Colonic mucosa (tissue), 4 donors: ENCODE results near the gene MLST8. TPM values are rescaled to one million over a fixed set of nuclear protein-coding genes. Genes with fewer than 3 reads are reported as not detected.
A peak's percentile ranks its signal among the peaks of the same experiment; 100 is the strongest.

Source experiments
- DNase-seq: peaks from one replicate; pipeline ENCODE4 v3.0.0-alpha.2; 2020
- H3K27ac ChIP-seq: fragments of 200-600 bp; one replicate; pipeline ENCODE4 v1.8.0; 2021
- H3K27me3 ChIP-seq: fragments of 200-600 bp; one replicate; pipeline ENCODE4 v1.8.0; 2021
- H3K36me3 ChIP-seq: fragments of 200-600 bp; one replicate; pipeline ENCODE4 v1.8.0; 2021
- H3K4me1 ChIP-seq: fragments of 200-600 bp; one replicate; pipeline ENCODE4 v1.8.0; 2021; ENCODE audit warnings: mild to moderate bottlenecking
- H3K4me3 ChIP-seq: fragments of 200-600 bp; one replicate; pipeline ENCODE4 v1.8.0; 2021
- H3K9ac ChIP-seq, 2 donors: one replicate each; pipeline ENCODE4 v1.7.0; 2013; ENCODE audit warnings: control low read depth in 2 of 2, low read depth in 2 of 2, low read length in 2 of 2
- H3K9me3 ChIP-seq: fragments of 200-600 bp; one replicate; pipeline ENCODE4 v1.8.0; 2021
- intact Hi-C: fragments of 100-400 bp; cut with DNase I; formaldehyde crosslinking; loops from one replicate; pipeline ENCODE4 v1.14.1; 2022
- total RNA-seq, 2 donors: library from RNA; stranded (reverse); fragmentation: NEBNext Ultra II Directional in 1 of 2; extraction: Animal tissue kit (Norgen Biotek cat#: 25700) in 1 of 2; gene quantifications; one replicate each; pipeline ENCODE4 v1.2.1, GENCODE V29; 2021
- TF ChIP-seq, protein P1 (sequence below): fragments of 200-600 bp; IDR thresholded peaks from one replicate; pipeline ENCODE4 v1.8.0; 2022; ENCODE audit warnings: antibody characterized with exemption, mild to moderate bottlenecking
- donor health status: healthy.
- donor health status: DM: no; HTN: no; CAD: no.
- donor health status: DM: no; HTN: no; CAD: no.

Gene MLST8
- total RNA-seq, 2 donors from 2014 or later: 26.5 to 53.5 TPM

DNA sequence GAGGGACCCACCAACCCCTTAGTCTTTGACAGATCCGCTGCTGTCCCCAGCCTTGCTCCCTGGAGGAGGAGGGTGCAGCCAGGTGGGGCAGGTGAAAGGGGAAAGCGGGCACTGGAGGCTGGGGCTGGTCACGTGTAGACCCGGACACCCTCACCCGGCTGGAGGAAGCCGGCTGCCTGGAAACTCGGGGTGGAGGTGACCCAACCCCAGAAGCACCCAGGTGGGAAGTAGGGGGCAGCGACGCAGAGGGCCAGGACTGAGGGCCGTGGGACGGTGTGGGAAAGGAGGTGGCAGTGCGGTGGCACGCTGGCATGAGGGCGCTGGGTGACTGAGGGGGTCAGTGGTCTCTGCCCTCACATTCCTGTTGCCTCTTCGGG lies 47.0 kb upstream of the MLST8 start:
- H3K4me1 ChIP-seq: peaks cover 53% of the 10 kb centered on the region
- H3K27ac ChIP-seq: peak overlapping the region; percentile 39
- H3K27me3 ChIP-seq: no peaks in the 10 kb centered on the region
- H3K9me3 ChIP-seq: no peaks in the 10 kb centered on the region
- no peak for DNase-seq
- peak overlapping the region; percentile 73 to 74 for H3K9ac ChIP-seq
- intact Hi-C loops: no loop called here
- TF ChIP-seq, protein P1, sequence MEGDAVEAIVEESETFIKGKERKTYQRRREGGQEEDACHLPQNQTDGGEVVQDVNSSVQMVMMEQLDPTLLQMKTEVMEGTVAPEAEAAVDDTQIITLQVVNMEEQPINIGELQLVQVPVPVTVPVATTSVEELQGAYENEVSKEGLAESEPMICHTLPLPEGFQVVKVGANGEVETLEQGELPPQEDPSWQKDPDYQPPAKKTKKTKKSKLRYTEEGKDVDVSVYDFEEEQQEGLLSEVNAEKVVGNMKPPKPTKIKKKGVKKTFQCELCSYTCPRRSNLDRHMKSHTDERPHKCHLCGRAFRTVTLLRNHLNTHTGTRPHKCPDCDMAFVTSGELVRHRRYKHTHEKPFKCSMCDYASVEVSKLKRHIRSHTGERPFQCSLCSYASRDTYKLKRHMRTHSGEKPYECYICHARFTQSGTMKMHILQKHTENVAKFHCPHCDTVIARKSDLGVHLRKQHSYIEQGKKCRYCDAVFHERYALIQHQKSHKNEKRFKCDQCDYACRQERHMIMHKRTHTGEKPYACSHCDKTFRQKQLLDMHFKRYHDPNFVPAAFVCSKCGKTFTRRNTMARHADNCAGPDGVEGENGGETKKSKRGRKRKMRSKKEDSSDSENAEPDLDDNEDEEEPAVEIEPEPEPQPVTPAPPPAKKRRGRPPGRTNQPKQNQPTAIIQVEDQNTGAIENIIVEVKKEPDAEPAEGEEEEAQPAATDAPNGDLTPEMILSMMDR: no peak
- H3K36me3 ChIP-seq: no peaks in the 10 kb centered on the region
- no peak overlapping the region for H3K4me3 ChIP-seq

GRCh38 chr16:2159175-2159838 lies 45.9 kb upstream of the MLST8 start:
- no peaks in the 10 kb centered on the region for H3K9me3 ChIP-seq
- H3K4me1 ChIP-seq: peaks cover 52% of the 10 kb centered on the region
- peak overlapping the region; percentile 39 for H3K27ac ChIP-seq
- peak overlapping the region; percentile 71 to 73 for H3K9ac ChIP-seq
- intact Hi-C loops: no loop called here
- H3K27me3 ChIP-seq: no peaks in the 10 kb centered on the region
- TF ChIP-seq, protein P1: no peak
- H3K4me3 ChIP-seq: peak overlapping the region; percentile 17
- peak; percentile 77 for DNase-seq
- H3K36me3 ChIP-seq: no peaks in the 10 kb centered on the region

DNA sequence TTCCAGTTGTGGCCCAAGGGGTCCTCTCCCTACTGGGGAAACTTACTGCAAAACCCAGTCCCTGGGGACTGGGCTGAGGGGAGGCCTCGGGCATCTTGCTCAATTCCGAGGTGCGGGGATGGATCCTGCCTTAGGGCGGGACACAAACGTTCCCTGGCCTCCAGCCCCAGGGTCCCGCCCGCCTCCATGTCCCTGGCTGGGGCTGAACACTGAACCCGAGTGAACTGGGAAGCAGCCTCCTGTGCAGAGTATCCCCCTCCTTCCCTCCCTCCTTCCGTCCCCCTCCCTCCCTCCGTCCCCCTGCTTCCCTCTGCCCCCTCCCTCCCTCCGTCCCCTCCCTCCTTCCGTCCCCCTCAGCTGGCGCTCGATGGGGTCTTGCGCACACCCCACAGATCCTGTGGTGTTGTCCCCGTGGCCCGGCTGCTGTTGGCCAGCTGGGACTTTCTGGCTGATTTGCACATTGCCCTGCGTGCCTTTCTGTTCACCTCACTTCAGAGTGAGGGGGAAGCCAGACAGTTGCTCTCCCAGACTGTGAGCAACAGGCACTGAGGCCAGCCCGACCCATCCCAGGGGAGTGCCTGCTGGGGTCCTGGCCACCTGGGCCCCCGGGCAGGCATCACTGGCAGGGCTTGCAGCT lies 44.2 kb upstream of the MLST8 start:
- intact Hi-C loops: no loop called here
- Histone ChIP-seq H3K9ac (peak overlapping the region in 1 of 2 donors; percentile 35), H3K4me1 (peaks cover 51% of the 10 kb centered on the region), H3K4me3 (no peak overlapping the region), H3K9me3 (no peaks in the 10 kb centered on the region), H3K36me3 (no peaks in the 10 kb centered on the region), H3K27me3 (no peaks in the 10 kb centered on the region), H3K27ac (peak overlapping the region; percentile 37)
- TF ChIP-seq, protein P1: no peak
- peak; percentile 47 for DNase-seq

DNA sequence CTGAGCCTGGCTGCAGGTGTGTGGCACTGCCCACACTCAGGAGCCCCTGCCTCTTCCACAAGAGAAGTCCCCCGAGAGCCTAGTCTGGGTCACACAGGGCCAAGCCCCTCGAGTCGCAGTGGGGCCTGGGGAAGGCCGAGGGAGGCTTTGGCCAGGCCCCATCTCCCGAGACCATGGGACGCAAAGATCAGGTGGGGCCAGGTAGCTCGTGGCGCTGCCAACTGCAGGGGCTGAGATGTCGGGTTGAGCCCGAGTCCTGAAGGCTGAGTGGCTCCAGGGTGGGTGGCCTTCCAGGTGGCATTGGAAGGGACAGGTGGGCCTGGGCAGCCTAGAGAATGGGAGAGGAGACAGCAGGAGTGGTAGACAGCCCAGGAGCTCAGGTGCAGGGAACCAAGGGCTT lies 43.3 kb upstream of the MLST8 start:
- no peak overlapping the region for H3K4me3 ChIP-seq
- H3K27ac ChIP-seq: no peak overlapping the region
- H3K36me3 ChIP-seq: no peaks in the 10 kb centered on the region
- intact Hi-C loops: no loop called here
- peaks cover 45% of the 10 kb centered on the region for H3K4me1 ChIP-seq
- H3K27me3 ChIP-seq: no peaks in the 10 kb centered on the region
- H3K9me3 ChIP-seq: no peaks in the 10 kb centered on the region
- no peak overlapping the region for H3K9ac ChIP-seq
- no peak for DNase-seq
- TF ChIP-seq, protein P1: no peak

- Histone ChIP-seq H3K9ac (peak overlapping the region in 1 of 2 donors; percentile 35), H3K27ac (peak overlapping the region; percentile 88), H3K27me3 (no peaks in the 10 kb centered on the region), H3K4me3 (no peak overlapping the region), H3K9me3 (no peaks in the 10 kb centered on the region), H3K36me3 (peaks cover 6% of the 10 kb centered on the region), H3K4me1 (peaks cover 37% of the 10 kb centered on the region)
- TF ChIP-seq, protein P1: no peak
- intact Hi-C loops: no loop called here
- DNase-seq: peak; percentile 36
Observed at GRCh38 chr16:2162676-2163118, 42.6 kb upstream of the MLST8 start.
